PC-3 (cell line): ENCODE data around the gene KHDRBS2.

ENCODE experiments used
- CTCF ChIP-seq: fragments of 300-600 bp; sonication (generic); conservative IDR thresholded peaks from 2 replicates; pipeline ENCODE4 v1.5.1; 2017; ENCODE audit warnings: antibody characterized with exemption, low read depth, mild to moderate bottlenecking, low read length
- EZH2 ChIP-seq: fragments of 300-600 bp; sonication (generic); IDR thresholded peaks from one replicate; pipeline ENCODE4 v1.6.1; 2017; ENCODE audit warnings: antibody characterized with exemption, mild to moderate bottlenecking, low read length; ENCODE audit not compliant: unreplicated experiment

GRCh38 chr6:61886608-61887259, 399.3 kb downstream of the KHDRBS2 start:
- TF ChIP-seq CTCF (peak; percentile 45), EZH2 (no peak)
